ENCODE data around the gene DCPS.
"Not testable (repeated sequence)": the region's sequence is repeated elsewhere in the genome, so short reads cannot be mapped to it uniquely, and the experiment has no call there.

DCPS gene

DNA sequence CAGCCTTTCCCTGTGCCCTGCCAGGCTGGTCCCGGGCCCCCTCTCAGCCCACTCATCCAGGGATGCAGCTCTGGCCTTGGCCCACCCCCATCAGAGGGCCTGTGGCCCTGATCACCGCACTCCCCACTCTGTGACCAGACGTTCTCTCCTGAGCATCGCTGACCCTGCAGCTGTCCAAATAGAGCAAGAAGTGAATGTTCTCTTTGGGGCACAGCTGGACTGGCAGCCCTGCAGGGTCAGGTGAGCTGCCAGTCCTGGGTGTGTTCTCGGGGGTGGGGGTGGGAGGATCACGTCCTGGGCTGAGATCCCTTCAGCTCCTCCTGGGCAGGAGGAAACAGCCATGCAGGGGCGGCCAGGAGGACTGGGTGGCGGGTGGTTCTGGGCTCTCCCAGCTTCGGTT lies 60.9 kb downstream of the DCPS start:
- DNase-seq: not testable (repeated sequence)

DNA sequence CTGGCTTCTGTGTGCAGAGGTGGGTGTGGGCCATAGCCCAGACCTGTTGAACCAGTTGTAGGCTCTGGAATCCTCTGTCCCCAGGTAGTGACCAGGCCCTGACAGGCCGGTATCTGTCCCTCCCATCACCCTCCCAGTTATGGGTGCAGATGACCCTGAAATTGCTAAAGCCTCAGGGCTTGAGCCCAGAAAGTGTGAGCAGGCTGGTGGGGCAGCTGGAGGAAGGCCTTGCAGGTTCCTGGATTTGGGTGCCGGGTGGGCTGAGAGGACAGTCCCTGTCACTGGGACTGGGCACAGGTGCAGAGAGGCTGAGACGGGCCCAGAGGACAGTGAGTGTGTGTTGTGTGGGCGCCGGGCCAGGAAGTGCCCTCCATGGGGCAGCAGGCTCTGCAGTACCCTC lies 61.6 kb downstream of the DCPS start:
- not testable (repeated sequence) for DNase-seq

DNA sequence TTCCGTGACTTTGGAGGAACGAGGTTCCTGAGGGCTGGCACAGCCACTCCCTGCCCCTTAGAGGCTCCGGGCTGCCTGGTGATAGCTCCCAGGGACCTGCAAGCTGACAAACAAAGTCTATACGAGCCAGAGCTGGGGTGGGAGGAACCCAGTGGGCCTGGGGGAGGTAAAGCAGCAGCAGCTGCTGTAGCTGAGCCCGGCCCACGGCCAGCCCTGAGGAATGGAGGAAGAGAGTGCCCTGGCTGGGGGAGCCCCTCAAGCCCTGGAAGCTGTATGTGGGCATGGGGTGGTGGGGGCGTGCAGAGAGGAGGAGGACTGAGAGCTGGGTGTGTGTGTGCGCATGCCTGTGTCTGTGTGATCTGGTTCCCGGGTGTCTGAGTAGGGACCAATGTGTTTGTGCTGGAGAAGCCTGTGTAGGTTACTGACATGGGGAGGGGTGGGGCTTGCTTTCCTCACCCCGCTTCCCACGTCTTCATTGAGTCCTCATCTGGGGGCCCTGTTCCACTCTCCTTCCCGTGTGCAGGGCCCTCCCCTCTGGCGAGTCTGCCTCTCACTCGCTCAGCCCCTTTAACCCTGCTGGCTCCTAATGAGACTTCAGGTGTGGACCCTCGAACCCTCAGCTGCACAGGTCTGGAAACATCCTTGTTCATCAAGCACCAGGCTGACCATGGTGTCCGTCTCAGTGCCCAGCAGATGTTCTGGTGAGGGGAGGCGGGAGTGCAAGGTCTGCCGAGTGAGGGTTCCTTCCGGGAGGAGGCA lies 62.4 kb downstream of the DCPS start:
- DNase-seq: no peak

DNA sequence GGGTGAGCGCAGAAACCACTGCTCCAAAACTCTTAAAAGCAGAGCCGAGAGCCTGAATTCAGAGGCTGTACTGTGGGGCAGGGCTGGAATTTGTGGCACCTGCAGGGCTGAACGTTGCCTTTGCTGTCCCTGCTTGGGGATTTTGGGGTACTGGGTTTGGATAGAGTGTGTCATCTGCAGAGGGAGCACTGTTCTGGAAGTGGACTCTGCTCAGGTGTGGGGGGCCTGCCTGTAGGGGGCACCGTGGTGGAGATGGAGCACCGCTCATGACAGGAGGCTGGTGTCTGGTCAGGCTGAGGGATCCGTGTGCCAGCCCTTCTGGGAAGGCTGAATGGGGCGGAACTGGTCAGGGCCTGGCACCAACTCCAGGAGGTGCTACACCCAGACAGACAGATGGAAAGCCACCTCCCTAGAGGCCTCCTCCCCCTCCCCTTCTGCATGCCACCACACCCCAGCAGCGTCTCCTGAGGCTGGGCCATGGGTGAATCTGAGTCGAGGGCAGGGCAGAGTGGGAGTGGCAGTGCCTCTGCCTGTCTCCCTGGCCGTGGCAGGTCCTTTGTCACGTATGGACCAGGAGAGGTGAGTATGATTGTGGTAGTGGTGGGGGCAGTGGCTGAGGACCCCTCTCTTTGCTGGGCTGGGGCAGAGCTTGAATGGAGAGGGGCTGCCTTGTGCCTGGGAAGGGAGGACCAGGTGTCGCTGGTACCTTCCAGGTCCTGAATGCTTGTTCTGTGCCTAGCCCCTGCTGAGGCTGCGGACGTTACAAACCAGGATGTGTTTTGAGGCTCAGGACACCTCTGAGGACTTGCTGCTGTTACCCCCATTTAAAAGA lies 63.2 kb downstream of the DCPS start:
- DNase-seq: not testable (repeated sequence)

DNA sequence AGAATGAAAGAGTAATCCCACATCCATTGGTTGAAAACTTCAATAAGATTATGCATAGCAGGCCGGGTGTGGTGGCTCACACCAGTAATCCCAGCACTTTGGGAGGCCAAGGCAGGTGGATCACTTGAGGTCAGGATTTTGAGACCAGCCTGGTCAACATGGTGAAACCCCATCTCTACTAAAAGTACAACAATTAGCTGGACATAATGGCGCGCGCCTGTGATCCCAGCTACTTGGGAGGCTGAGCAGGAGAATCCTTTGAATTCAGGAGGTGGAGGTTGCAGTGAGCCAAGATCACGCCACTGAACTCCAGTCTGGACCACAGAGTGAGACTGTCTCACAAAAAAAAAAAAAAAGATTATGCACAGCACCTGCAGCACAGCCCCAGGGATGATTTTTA lies 63.9 kb downstream of the DCPS start:
- not testable (repeated sequence) for DNase-seq

DNA sequence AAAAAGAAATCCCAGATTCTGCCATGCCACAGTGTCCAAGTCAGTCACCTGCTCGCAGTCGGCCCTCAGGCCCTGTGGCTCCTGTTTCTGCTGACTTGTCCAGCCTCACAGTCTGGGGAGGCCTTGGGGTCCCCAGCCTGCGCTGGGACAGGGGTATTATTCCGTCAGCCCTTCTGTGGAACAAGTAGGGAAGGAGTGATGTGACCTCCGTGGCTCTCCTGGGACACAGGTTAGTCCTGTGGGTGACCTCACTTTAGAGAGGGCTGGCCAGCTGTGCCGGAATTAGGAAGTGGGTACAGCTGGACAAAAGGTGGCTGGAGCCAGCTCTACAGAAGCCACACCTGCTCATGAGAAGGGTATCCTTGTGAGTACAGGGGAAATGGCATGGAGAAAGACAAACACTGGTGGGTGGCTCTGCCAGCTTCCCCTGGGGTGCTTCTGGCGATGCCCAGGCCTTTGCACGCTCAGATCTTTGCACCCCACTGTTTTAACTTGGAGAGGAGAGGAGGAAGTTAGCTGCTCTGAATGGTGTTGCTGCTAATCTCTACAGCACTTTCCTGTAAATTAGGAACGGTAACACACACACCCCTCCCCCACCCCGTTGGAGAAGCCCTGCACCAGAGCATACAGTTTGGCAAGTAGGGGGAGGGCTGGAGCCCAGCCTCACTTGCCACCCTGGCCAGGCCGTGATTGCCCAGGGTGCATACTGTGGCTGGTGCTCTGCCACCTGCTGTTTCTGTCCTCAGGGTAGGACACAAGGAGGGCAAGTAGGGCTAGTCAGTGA lies 64.7 kb downstream of the DCPS start:
- DNase-seq: not testable (repeated sequence)

DNA sequence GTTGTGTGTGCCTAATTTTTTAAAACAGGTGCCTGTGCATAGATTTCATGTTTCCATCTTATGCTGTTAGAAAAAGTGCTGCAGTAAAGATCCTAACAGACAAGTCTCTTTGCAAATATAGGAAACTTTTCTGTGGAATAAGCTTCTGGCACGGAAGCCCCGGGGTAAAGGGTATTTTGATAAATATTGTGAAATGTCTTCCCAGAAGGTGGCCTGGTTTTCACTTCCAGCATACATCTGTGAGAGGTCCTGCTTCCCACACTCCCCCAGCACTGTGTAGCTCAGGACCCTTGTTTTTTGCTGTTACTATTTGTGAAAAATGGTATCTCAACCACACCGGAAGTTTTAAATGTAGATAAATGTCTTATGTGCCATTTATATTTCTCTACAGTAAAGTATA lies 66.2 kb downstream of the DCPS start:
- DNase-seq: no peak

DNA sequence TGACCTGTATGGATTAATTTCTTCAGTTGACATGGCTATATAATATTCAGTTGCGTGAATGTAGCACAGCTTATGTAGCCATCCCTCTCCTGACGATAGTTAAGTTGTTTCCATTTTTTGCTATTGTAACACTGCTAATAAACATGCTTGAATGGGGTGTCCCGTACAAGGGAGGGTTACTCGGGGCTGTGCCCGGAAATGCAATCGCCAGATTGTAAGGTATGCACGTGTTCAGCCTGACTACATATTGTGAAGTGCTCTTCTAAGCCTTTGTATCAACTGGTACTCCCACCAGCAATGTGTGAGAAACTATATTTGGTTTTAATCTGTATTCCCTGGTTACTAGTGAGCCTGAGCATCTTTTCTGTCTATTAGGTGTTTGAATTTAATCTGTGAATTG lies 67.7 kb downstream of the DCPS start:
- no peak for DNase-seq

DNA sequence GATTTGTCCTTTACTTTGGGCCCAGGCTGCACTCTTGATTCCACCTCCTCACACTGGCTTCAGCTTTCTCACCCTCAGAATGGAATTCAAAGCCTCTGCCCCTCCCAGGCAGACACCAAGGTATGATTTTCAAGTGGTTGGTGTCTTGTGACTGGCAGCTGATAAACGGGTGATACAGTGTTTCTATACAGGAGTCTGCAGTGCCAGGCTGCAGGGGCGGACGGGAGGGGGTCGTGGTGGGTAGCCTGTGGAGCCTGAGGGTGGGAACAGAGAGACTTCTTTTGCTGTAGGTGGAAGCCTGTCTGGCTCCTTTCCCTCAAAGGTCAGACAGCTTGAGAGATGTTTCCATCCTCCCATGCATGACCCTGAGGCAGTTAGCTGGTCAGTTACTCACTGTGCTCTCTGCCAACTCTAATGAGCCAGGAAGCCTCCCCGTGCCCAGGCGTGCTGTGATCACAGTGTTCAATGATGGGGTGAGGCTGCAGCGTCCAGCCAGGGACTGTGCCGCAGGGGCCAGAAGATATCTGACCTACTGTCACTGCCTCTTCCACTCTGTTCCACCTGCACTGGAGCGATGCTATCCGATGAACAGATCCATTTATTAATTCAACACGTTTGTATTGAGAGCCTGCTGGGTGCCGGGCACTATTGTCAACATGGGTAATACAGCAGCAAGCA lies 69.7 kb downstream of the DCPS start:
- not testable (repeated sequence) for DNase-seq

DNA sequence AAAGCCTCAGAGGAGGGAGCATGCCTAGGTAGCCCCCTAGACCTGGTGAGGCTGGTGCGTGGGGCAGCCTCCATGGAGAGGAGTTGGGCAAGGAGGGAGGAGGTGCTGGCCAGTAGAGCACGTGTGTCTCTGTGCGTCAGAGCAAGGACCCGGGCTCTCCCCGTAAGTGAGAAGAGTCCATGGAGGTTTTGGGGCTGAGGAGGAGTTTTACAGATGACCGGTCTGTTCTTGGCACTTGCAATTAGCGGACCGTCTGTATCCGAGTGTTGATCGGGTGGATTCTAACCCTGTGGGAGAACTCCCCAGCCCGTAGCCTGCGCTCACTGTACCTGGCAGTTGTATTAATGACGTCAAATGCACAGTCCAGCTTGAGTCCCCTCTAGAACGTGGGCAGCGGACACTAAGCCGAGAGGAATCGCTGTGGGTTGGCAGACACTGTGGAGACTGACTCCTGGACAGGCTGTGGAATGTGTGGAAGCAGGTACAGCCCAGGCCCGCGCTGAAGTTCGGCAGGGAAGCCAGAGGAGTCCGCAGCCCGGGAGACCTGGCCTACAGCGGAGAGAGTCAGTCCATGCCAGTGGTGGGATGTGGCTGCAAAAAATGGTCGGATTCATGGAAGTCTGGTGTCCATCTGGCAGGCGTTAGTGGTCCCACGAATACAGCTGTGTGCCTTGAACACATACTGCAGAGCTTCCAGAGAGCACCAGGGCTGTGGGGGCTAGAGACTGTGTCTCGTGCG lies 70.9 kb downstream of the DCPS start:
- DNase-seq: not testable (repeated sequence)

DNA sequence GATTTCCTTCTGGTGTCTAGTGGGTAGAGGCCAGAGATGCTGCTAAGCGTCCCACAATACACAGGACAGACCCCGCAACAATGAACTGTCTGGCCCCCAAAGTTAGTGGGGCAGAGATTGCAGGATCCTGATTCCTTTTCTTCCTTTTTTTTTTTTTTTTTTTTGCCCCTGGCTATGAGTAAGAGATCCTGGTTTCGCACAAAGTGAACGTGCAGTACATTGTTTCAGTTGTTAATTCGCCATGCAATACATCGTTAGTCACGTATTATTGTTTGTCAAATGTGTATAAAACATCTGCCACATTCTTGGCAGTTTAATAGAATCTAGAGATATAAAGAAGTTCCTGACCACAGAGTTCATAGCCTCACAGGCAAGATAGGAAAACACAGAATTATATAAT lies 71.9 kb downstream of the DCPS start:
- DNase-seq: no peak

DNA sequence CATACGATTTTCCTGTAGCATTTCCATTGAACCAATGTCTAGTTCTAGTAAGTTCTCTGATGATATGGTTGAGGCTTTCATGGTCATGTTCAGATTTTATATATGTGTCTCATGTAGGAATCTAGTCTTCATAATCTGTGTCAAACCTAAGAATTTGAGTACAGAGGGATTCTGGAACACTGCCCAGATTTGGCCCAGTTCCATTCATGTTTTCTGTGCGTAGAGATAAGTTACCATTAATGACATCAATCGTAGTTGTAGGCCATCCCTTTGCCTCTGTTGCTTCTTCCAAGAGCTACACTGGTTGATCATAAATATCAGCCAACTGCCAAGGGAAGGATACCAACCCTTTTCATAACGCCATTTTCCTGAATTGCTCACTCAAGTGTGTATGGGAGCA lies 74.9 kb downstream of the DCPS start:
- no peak for DNase-seq

DNA sequence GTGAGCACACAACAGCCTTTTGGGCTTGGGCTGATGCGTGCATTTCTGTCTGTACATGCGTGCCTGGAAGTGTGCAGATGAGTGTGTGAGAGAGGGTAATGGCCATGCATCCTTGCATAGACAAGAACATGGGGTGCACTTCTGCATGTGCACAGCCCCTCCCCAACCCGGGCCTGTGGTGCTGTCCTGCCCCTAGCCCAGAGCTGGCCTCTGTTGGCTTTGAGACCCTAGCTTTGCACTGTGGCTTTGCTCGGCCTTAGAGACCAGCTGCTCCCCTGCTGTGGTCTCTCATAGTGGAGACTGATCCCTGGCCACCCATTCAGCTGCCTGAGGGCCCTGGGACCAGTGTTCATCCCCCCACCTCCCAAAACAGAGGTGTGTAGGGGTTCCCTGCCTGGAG lies 77.0 kb downstream of the DCPS start:
- no peak for DNase-seq

DNA sequence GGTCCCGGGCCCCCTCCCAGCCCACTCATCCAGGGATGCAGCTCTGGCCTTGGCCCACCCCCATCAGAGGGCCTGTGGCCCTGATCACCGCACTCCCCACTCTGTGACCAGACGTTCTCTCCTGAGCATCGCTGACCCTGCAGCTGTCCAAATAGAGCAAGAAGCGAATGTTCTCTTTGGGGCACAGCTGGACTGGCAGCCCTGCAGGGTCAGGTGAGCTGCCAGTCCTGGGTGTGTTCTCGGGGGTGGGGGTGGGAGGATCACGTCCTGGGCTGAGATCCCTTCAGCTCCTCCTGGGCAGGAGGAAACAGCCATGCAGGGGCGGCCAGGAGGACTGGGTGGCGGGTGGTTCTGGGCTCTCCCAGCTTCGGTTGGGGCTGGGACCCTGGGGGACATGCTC lies 78.1 kb downstream of the DCPS start:
- DNase-seq: not testable (repeated sequence)

DNA sequence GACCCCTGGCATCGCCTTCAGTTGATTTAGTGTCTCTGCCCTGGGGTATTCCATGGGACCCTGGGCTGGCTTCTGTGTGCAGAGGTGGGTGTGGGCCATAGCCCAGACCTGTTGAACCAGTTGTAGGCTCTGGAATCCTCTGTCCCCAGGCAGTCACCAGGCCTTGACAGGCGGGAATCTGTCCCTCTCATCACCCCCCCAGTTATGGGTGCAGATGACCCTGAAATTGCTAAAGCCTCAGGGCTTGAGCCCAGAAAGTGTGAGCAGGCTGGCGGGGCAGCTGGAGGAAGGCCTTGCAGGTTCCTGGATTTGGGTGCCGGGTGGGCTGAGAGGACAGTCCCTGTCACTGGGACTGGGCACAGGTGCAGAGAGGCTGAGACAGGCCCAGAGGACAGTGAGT lies 78.8 kb downstream of the DCPS start:
- not testable (repeated sequence) for DNase-seq

DNA sequence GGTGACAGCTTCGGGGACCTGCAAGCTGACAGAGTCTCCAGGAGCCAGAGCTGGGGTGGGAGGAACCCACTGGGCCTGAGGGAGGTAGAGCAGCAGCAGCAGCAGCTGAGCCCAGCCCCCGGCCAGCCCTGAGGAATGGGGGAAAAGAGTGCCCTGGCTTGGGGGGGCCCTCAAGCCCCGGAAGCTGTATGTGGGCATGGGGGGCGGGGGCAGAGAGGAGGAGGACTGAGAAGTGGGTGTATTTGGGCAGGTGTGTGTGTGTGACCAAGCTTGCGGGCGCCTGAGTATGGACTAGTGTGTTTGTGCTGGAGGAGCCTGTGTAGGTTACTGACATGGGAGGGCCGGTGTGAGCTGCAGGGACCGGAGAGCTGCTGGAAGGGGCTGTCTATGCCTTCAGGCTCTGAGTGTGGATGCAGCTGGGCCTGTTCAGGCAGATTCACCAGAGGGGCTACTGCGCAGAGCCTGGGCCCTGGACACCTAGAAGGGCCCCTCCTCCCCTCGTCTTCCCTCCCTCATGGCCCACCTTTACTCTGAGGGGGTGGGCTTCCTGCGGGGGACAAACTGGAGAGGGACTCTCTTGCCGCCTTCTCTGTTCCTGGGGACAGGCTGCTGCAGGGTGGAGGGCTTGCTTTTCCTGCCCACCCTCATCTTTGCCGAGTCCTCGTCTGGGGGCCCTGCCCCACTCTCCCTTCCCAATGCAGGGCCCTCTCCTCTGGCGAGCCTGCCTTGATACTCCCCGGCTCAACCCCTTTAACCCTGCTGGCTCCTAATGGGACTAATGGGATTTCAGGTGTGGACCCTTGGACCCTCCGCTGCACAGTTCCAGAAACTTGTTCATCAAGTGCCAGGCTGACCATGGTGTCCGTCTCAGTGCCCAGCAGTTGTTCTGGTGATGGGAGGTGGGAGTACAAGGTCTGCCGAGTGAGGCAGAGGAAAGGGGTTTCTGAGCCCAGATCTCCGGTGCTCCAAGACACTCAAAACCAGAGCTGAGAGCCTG lies 79.8 kb downstream of the DCPS start:
- no peak for DNase-seq

DNA sequence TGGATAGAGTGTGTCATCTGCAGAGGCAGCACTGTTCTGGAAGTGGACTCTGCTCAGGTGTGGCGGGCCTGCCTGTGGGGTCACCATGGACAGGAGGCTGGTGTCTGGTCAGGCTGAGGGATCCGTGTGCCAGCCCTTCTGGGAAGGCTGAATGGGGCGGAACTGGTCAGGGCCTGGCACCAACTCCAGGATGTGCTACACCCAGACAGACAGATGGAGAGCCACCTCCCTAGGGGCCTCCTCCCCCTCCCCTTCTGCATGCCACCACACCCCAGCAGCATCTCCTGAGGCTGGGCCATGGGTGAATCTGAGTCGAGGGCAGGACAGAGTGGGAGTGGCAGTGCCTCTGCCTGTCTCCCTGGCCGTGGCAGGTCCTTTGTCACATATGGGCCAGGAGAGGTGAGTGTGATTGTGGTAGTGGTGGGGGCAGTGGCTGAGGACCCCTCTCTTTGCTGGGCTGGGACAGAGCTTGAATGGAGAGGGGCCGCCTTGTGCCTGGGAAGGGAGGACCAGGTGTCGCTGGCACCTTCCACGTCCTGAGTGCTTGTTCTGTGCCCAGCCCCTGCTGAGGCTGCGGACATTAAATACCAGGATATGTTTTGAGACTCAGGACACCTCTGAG lies 80.7 kb downstream of the DCPS start:
- DNase-seq: no peak

DNA sequence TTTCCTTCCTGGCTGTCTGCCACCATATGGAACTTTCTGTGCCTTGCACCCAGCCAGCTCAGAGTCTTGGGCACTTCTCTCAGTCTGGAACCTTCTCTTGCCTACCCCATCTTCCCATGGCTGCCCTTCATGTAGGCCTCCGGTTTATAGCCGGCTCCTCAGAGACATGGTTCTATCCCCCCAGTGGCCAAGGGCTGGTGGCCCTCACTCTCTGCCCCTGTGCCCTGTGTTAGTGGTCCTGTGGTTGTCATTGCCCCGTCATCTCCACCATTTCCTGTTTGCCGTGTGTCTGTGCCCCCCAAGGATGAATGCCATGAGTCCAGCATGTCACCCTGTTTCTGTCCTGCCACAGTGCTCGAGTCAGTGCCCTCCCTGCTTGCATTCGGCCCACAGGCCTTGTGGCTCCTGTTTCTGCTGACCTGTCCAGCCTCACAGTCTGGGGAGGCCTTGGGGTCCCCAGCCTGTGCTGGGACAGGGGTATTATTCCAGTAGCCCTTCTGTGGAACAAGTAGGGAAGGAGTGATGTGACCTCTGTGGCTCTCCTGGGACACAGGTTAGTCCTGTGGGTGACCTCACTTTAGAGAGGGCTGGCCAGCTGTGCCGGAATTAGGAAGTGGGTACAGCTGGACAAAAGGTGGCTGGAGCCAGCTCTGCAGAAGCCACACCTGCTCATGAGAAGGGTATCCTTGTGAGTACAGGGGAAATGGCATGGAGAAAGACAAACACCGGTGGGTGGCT lies 82.3 kb downstream of the DCPS start:
- no peak for DNase-seq

DNA sequence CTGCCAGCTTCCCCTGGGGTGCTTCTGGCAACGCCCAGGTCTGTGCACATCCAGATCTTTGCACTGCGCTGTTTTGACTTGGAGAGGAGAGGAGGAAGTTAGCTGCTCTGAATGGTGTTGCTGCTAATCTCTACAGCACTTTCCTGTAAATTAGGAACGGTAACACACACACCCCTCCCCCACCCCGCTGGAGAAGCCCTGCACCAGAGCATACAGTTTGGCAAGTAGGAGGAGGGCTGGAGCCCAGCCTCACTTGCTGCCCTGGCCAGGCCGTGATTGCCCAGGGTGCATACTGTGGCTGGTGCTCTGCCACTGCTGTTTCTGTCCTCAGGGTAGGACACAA lies 82.8 kb downstream of the DCPS start:
- DNase-seq: not testable (repeated sequence)

DNA sequence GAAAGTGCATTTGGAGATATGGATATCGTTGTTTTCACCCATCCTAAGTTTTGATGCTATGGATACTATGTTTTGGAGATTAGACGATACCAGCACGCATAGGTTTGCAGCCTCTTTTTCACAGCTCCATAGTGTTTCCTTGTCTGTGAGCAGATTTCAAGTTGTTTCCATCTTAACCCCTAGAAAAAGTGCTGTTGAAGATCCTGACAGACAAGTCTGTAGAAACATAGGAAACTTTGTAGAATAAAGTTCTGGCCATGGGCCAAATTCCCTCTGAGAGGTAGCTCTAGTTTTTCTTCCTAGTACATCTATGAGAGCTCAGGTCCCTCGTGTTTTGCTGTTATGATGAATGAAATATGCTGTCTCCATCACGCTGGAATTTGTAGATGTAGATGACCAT lies 84.0 kb downstream of the DCPS start:
- DNase-seq: no peak
